Measurements from ENCODE around the gene SLC14A1.
A peak's percentile ranks its signal among the peaks of the same experiment; 100 is the strongest.

DNA sequence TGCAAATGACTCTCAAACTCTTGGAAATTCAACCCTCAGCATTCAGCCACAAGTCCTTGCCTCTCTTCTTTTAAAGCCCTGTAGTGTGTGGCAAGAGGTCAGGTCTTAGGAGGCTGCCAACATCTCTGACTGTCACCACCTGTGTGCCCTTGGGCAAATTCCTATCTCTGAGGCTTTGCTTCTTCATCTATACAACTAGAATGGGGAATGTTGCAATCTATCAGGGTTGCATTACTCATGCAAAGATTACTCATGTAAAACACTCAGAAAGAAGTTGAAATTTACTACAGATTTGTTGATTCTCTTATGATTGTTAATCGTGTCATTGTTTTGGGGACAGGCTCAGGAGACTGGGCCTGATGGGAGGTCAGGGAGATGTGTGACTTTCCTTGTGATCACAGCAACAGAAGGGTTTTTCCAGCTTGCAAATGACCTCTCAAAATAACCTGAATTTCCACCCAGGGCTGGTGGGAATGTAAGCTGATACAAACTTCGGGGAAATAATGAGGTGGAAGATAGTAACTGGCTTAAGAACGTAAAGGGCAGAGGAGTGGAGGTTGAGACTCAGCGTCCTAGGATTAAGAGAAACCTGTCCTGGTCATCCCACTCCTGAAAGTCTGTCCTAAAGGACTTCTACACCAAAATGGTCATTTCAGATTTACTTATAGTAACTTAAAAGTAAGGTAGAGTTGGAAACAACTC is 69.4 kb downstream of the SLC14A1 start:
- TF ChIP-seq, protein P1, sequence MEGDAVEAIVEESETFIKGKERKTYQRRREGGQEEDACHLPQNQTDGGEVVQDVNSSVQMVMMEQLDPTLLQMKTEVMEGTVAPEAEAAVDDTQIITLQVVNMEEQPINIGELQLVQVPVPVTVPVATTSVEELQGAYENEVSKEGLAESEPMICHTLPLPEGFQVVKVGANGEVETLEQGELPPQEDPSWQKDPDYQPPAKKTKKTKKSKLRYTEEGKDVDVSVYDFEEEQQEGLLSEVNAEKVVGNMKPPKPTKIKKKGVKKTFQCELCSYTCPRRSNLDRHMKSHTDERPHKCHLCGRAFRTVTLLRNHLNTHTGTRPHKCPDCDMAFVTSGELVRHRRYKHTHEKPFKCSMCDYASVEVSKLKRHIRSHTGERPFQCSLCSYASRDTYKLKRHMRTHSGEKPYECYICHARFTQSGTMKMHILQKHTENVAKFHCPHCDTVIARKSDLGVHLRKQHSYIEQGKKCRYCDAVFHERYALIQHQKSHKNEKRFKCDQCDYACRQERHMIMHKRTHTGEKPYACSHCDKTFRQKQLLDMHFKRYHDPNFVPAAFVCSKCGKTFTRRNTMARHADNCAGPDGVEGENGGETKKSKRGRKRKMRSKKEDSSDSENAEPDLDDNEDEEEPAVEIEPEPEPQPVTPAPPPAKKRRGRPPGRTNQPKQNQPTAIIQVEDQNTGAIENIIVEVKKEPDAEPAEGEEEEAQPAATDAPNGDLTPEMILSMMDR (conservative IDR thresholded peaks at IDR 0.05; ENCODE audit: low read depth, low read length), result no peak
- TF ChIP-seq POLR2A (IDR thresholded peaks at IDR 0.05; ENCODE audit: low read depth, low read length) (no peak), NFE2L2 (IDR thresholded peaks at IDR 0.05; ENCODE audit: low read depth, low read length) (no peak), RCOR1 (IDR thresholded peaks at IDR 0.05; ENCODE audit: insufficient replicate concordance, low read length) (peak; percentile 91), RAD21 (IDR thresholded peaks at IDR 0.05; ENCODE audit: low read length) (peak; percentile 2; the same call in 1 of the 2 replicates), MXI1 (IDR thresholded peaks at IDR 0.05; ENCODE audit: borderline replicate concordance, low read depth, low read length) (no peak), MAZ (IDR thresholded peaks at IDR 0.05; ENCODE audit: borderline replicate concordance, low read depth, low read length) (no peak), CHD1 (IDR thresholded peaks at IDR 0.05; ENCODE audit: low read depth, low read length) (no peak), USF2 (IDR thresholded peaks at IDR 0.05; ENCODE audit: low read depth, low read length) (no peak)
